WTC11 (cell line): Measurements from ENCODE around the gene SSBP2.

Experiments used
- ATF2 ChIP-seq: sonication (generic); formaldehyde crosslinking; IDR thresholded peaks from 2 replicates; pipeline ENCODE4 v1.8.1; 2022; ENCODE audit warnings: low read depth, missing genetic modification reagents, borderline replicate concordance
- CTCF ChIP-seq: fragments of 200-600 bp; IDR thresholded peaks from 2 replicates; pipeline ENCODE4 v1.8.0; 2022; ENCODE audit warnings: antibody characterized with exemption
- GTF2I ChIP-seq: fragments of 250-450 bp; sonication (Bioruptor Pico); conservative IDR thresholded peaks from 2 replicates; pipeline ENCODE4 v1.4.0; 2021; ENCODE audit warnings: mild to moderate bottlenecking
- NFATC4 ChIP-seq: fragments of 250-450 bp; sonication (Bioruptor Pico); IDR thresholded peaks from 2 replicates; pipeline ENCODE4 v1.9.0; 2021; ENCODE audit warnings: mild to moderate bottlenecking
- NR3C1 ChIP-seq: sonication (generic); formaldehyde crosslinking; conservative IDR thresholded peaks from 2 replicates; pipeline ENCODE4 v1.8.1; 2023; ENCODE audit warnings: low read depth, mild to moderate bottlenecking, missing genetic modification reagents
- PRDM15 ChIP-seq: sonication (generic); formaldehyde crosslinking; IDR thresholded peaks from 2 replicates; pipeline ENCODE4 v1.8.0; 2022; ENCODE audit warnings: missing genetic modification reagents
- SMAD4 ChIP-seq: sonication (generic); formaldehyde crosslinking; IDR thresholded peaks from 2 replicates; pipeline ENCODE4 v1.8.0; 2022; ENCODE audit warnings: mild to moderate bottlenecking, missing genetic modification reagents
- SOX15 ChIP-seq: fragments of 250-450 bp; sonication (Bioruptor Pico); IDR thresholded peaks from 2 replicates; pipeline ENCODE4 v1.9.0; 2021; ENCODE audit warnings: mild to moderate bottlenecking

- TF ChIP-seq CTCF (no peak), SMAD4 (CRISPR knock-in tag) (no peak), ATF2 (no peak), NFATC4 (CRISPR knock-in tag) (no peak), PRDM15 (CRISPR knock-in tag) (no peak), GTF2I (CRISPR knock-in tag) (no peak), SOX15 (CRISPR knock-in tag) (no peak), NR3C1 (CRISPR knock-in tag) (no peak)
Measured at GRCh38 chr5:81794226-81794625, 43.3 kb upstream of the SSBP2 start.
